Skeletal muscle satellite cell (primary cell): Measurements from ENCODE around the gene NR1H4.

Experiments
- H3K27me3 ChIP-seq: 2 replicates; pipeline ENCODE4 v1.7.0; 2013; ENCODE audit warnings: low read length; ENCODE audit not compliant: control insufficient read depth, insufficient read depth
- H3K36me3 ChIP-seq: 2 replicates; pipeline ENCODE4 v1.7.0; 2013; ENCODE audit warnings: mild to moderate bottlenecking, control low read depth, low read length; ENCODE audit not compliant: insufficient read depth
- H3K4me1 ChIP-seq: 2 replicates; pipeline ENCODE4 v1.7.0; 2013; ENCODE audit warnings: low read length; ENCODE audit not compliant: control insufficient read depth, insufficient read depth
- H3K4me2 ChIP-seq: 2 replicates; pipeline ENCODE4 v1.7.0; 2013; ENCODE audit warnings: mild to moderate bottlenecking, low read length
- H3K4me3 ChIP-seq: 2 replicates; pipeline ENCODE4 v1.7.0; 2013; ENCODE audit warnings: low read length
- H3K9ac ChIP-seq: 2 replicates; pipeline ENCODE4 v1.7.0; 2013; ENCODE audit warnings: mild to moderate bottlenecking, low read depth, low read length, moderate library complexity
- H3K9me3 ChIP-seq: replicated peaks from 2 replicates; pipeline ENCODE4 v1.7.0; 2013; ENCODE audit warnings: mild to moderate bottlenecking, control low read depth, low read length

NR1H4 gene

DNA sequence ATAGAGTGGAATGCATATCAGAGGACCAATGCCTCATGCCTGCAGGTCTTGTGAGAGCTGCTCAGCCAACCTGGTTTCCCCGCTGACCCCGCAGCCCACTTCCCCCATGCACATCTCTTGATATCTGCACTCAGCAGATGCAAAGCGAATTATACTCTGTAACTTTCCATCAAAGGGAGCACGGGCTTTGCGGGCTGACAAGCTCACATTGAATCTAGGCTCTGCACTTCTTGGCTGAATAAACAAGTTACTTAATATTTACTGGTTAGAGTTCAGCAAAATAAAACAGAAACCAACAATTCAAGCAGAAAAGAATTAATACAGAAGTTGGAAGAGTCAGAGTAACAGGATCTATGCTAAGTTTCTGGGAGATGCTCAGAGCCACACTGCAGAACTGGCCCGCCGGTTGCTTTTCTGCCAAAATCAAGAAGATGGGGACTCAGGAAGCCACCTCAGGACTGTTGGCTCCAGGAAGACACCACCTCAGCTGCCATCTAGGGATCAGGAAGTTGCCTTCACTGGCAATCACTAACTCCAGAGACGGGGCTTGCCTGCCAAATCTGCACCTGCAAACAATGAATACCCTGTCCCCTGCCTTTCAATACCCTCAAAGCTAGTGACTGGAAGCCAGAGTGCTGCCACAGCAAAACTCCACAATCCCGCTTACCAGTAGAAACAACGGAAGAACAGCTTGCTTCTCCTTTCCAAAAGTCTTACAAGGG, 46.5 kb downstream of the NR1H4 start:
- Histone ChIP-seq H3K27me3 (peaks cover 11% of the 10 kb centered on the region), H3K36me3 (no peaks in the 10 kb centered on the region), H3K9me3 (no peaks in the 10 kb centered on the region), H3K4me3 (no peak overlapping the region), H3K9ac (no peak overlapping the region), H3K4me1 (no peaks in the 10 kb centered on the region), H3K4me2 (no peak overlapping the region)

DNA sequence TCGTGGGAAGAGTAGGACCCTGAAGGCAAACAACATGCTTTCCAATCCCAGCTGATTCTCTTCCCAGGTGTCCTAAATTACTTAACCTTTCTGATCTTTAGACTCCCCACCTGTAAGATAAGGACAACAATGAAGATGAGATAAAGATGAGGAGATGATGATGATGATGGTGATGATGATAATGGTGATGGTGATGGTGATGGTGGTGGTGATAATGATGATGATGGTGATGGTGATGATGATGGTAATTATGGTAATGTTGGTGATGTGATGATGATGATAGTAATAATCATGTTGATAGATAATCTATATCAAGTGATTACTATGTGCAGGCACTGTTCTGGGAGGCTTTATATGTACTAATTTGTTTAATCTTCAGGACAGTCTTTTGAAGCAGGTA, 48.3 kb downstream of the NR1H4 start:
- Histone ChIP-seq H3K9ac (no peak overlapping the region), H3K4me1 (no peaks in the 10 kb centered on the region), H3K36me3 (no peaks in the 10 kb centered on the region), H3K9me3 (no peaks in the 10 kb centered on the region), H3K4me3 (no peak overlapping the region), H3K4me2 (no peak overlapping the region), H3K27me3 (peaks cover 11% of the 10 kb centered on the region)

- no peak overlapping the region for H3K4me3 ChIP-seq
- no peaks in the 10 kb centered on the region for H3K9me3 ChIP-seq
- H3K27me3 ChIP-seq, result peaks cover 14% of the 10 kb centered on the region
- no peak overlapping the region for H3K9ac ChIP-seq
- H3K4me1 ChIP-seq, result no peaks in the 10 kb centered on the region
- no peaks in the 10 kb centered on the region for H3K36me3 ChIP-seq
- H3K4me2 ChIP-seq, result no peak overlapping the region
Observed at GRCh38 chr12:100528034-100528433, 54.4 kb downstream of the NR1H4 start.

GRCh38 chr12:100528471-100529127, 54.9 kb downstream of the NR1H4 start:
- Histone ChIP-seq H3K4me2 (no peak overlapping the region), H3K4me3 (no peak overlapping the region)

DNA sequence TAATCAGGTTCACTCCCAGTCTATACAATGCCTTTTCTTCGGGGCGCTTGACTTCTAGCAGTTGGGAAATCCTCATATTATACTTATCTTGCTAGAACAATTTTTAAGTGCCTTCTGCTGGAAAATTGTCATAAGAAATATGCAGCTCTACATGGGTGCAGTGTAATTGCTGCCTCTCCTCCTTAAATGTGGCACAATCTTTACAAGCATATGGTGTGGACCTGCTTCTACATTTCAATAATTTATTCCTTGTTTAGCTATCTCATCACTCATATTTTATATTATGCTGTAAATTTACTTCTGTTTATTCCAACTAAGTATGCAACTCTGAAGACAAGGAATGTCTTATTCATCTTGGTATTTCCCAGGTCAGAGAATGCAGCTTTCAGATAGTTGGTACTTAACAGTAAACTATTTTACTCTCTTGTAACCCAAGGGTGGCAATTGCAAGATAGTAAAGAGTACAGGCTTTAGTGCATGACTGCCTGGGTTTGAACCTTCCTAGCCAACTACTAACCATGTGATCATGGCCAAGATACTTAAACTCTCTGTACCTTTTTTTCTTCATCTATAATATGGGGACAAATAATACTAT, 56.2 kb downstream of the NR1H4 start:
- no peaks in the 10 kb centered on the region for H3K4me1 ChIP-seq
- no peak overlapping the region for H3K4me2 ChIP-seq
- H3K4me3 ChIP-seq, result no peak overlapping the region
- H3K36me3 ChIP-seq, result no peaks in the 10 kb centered on the region
- H3K27me3 ChIP-seq, result peaks cover 14% of the 10 kb centered on the region
- H3K9ac ChIP-seq, result no peak overlapping the region
- no peaks in the 10 kb centered on the region for H3K9me3 ChIP-seq

More at GRCh38 chr12:100528471-100529127, 54.9 kb downstream of the NR1H4 start:
- peaks cover 14% of the 10 kb centered on the region for H3K27me3 ChIP-seq
- no peaks in the 10 kb centered on the region for H3K9me3 ChIP-seq
- H3K9ac ChIP-seq, result no peak overlapping the region
- no peaks in the 10 kb centered on the region for H3K4me1 ChIP-seq
- H3K36me3 ChIP-seq, result no peaks in the 10 kb centered on the region

- H3K4me3 ChIP-seq, result no peak overlapping the region
- H3K27me3 ChIP-seq, result peaks cover 14% of the 10 kb centered on the region
- no peaks in the 10 kb centered on the region for H3K4me1 ChIP-seq
- H3K36me3 ChIP-seq, result no peaks in the 10 kb centered on the region
- H3K9me3 ChIP-seq, result no peaks in the 10 kb centered on the region
- no peak overlapping the region for H3K4me2 ChIP-seq
- H3K9ac ChIP-seq, result no peak overlapping the region
Observed at GRCh38 chr12:100533376-100533775, 59.7 kb downstream of the NR1H4 start.

- H3K4me1 ChIP-seq, result no peaks in the 10 kb centered on the region
- H3K4me2 ChIP-seq, result no peak overlapping the region
- peaks cover 14% of the 10 kb centered on the region for H3K27me3 ChIP-seq
- H3K9me3 ChIP-seq, result no peaks in the 10 kb centered on the region
- H3K4me3 ChIP-seq, result no peak overlapping the region
- no peaks in the 10 kb centered on the region for H3K36me3 ChIP-seq
- no peak overlapping the region for H3K9ac ChIP-seq
Observed at GRCh38 chr12:100534625-100535227, 61.1 kb downstream of the NR1H4 start.

GRCh38 chr12:100539202-100539601, 65.5 kb downstream of the NR1H4 start:
- no peak overlapping the region for H3K4me2 ChIP-seq
- H3K9me3 ChIP-seq, result no peaks in the 10 kb centered on the region
- no peaks in the 10 kb centered on the region for H3K27me3 ChIP-seq
- H3K9ac ChIP-seq, result no peak overlapping the region
- H3K4me3 ChIP-seq, result no peak overlapping the region
- H3K4me1 ChIP-seq, result no peaks in the 10 kb centered on the region
- no peaks in the 10 kb centered on the region for H3K36me3 ChIP-seq

DNA sequence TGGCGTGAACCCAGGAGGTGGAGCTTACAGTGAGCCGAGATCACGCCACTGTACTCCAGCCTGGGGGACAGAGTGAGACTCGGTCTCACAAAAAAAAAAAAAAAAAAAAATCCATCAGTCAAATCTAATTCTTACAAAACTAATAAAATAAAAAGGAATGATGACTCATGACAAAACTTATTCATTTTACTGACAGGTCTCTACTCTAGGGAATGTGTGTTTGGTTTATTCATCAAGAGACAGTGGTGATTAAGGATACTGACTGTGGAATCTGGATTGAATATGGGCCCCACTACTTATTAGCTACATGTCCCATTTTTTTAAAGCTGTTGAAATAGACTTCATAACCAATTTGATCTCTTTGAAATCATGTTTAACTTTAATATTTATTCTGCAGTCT, 70.5 kb downstream of the NR1H4 start:
- Histone ChIP-seq H3K4me3 (no peak overlapping the region), H3K36me3 (no peaks in the 10 kb centered on the region), H3K4me2 (no peak overlapping the region), H3K4me1 (no peaks in the 10 kb centered on the region), H3K27me3 (no peaks in the 10 kb centered on the region), H3K9me3 (no peaks in the 10 kb centered on the region), H3K9ac (no peak overlapping the region)

DNA sequence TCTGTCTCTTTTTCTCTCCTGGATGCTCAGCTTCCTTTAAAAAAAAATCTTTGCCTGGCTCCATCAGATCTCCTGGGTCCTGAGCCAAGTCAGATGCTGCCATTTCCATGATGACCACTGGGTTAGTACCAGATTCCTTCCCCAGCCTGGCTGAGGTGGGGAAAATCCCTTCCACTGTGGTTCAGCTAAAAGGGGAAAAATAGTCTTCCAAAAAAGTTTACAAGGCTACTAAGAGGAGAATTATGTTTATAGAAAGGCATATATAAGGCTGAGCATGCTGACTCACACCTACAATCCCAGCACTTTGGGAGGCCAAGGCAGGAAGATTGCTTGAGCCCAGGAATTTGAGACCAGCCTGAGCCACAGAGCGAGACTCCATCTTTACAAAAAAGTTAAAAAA, 71.4 kb downstream of the NR1H4 start:
- no peak overlapping the region for H3K9ac ChIP-seq
- H3K4me3 ChIP-seq, result no peak overlapping the region
- H3K4me1 ChIP-seq, result no peaks in the 10 kb centered on the region
- no peaks in the 10 kb centered on the region for H3K36me3 ChIP-seq
- no peaks in the 10 kb centered on the region for H3K9me3 ChIP-seq
- H3K4me2 ChIP-seq, result no peak overlapping the region
- H3K27me3 ChIP-seq, result no peaks in the 10 kb centered on the region

DNA sequence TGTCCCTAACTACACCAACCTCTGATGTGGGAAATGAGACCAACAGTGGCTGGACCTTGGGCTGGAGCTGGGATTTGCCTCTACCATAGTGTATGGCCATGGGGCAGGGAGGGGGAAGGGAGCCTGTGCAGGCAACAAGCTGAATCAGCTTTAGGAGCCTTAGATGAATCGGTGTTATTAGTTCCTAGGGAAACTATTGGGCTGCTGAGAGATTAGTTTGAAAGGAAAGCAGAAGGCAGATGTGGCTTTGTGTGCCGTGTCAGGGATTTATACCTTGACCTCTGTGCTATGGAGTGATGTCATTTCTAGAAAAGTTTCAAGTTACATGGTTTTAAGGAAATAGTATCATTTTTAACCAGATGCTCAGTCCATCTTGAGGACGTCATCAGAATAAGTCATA, 80.3 kb downstream of the NR1H4 start:
- Histone ChIP-seq H3K4me1 (no peaks in the 10 kb centered on the region), H3K4me2 (no peak overlapping the region), H3K4me3 (no peak overlapping the region), H3K9me3 (no peaks in the 10 kb centered on the region), H3K36me3 (no peaks in the 10 kb centered on the region), H3K9ac (no peak overlapping the region), H3K27me3 (no peaks in the 10 kb centered on the region)
